ENCODE results near the gene ERC2. TPM values are rescaled to one million over a fixed set of nuclear protein-coding genes. Genes with fewer than 3 reads are reported as not detected.
A peak's percentile ranks its signal among the peaks of the same experiment; 100 is the strongest.
"Not testable (repeated sequence)": the region's sequence is repeated elsewhere in the genome, so short reads cannot be mapped to it uniquely, and the experiment has no call there.

The ERC2 gene
- 1 to 10 TPM; 5.3 to 8.8 (median 7.8) TPM for total RNA-seq

- H3K36me3 ChIP-seq, result no peaks in the 10 kb centered on the region
- TF ChIP-seq POLR2A (IDR thresholded peaks at IDR 0.05) (no peak), CTCF (IDR thresholded peaks at IDR 0.05) (peak in 2 of 6 experiments; percentile 14 to 22)
- 5 to 6% methylated on average over 37 to 49 of the region's 82 CpGs for WGBS, 2 donors
- no peaks in the 10 kb centered on the region for H3K9me3 ChIP-seq
- H3K4me3 ChIP-seq (replicated peaks in 1 of 3), result peak within 1 kb of the TSS in 2 of 3 donors; percentile 34 to 37
- no peaks in the 10 kb centered on the region for H3K27me3 ChIP-seq
- intact Hi-C loops (cut with DNase I), result no loop called here
- H3K27ac ChIP-seq, result no peak within 1 kb of the TSS
- H3K4me1 ChIP-seq, result no peaks in the 10 kb centered on the region
- DNase-seq, result peak; percentile 64 to 72
Measured at GRCh38 chr3:56468184-56469106, at the start of gene ERC2. ERC2 (minus strand) TSS chr3:56468467.

DNA sequence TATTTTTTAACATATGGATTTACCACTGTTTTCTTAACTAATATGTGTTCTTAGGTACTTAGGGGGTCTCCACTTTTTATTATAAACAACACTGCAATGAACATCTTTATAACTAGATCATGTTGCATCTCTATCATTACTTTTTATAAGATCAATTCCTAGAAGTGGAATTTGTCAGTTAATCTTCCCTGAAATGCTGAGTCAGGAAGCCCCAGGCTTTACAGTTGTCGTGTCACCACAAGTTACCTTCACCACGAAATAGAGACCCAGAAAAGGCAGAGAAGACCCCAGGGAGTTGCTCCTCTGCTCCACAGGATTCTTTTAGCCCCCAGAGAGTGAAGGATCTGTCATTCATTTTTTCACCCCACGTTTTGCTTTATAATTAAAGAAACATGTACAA, 34.5 kb upstream of the ERC2 start:
- Histone ChIP-seq H3K4me1 (no peaks in the 10 kb centered on the region), H3K36me3 (no peaks in the 10 kb centered on the region), H3K27me3 (no peaks in the 10 kb centered on the region), H3K9me3 (no peaks in the 10 kb centered on the region), H3K27ac (no peak overlapping the region), H3K4me3 (replicated peaks in 1 of 3) (no peak overlapping the region)
- WGBS, 2 donors, result 48 to 59% methylated on average over 3 of the region's 3 CpGs
- intact Hi-C loops (cut with DNase I), result no loop called here
- TF ChIP-seq POLR2A (IDR thresholded peaks at IDR 0.05) (no peak), CTCF (IDR thresholded peaks at IDR 0.05) (no peak)
- DNase-seq, result no peak

GRCh38 chr3:56496376-56496775, 28.1 kb upstream of the ERC2 start:
- H3K27ac ChIP-seq; H3K9me3 ChIP-seq; DNase-seq; H3K27me3 ChIP-seq; H3K4me1 ChIP-seq; H3K4me3 ChIP-seq (replicated peaks in 1 of 3); H3K36me3 ChIP-seq; intact Hi-C loops (cut with DNase I): not testable (repeated sequence)
- 36 to 49% methylated on average over 5 of the region's 5 CpGs for WGBS, 2 donors

GRCh38 chr3:56494679-56495322, 26.5 kb upstream of the ERC2 start:
- no peaks in the 10 kb centered on the region for H3K4me1 ChIP-seq
- H3K36me3 ChIP-seq, result no peaks in the 10 kb centered on the region
- TF ChIP-seq POLR2A (IDR thresholded peaks at IDR 0.05), result no peak
- peak; percentile 67 to 94 (median 87) for TF ChIP-seq CTCF (IDR thresholded peaks at IDR 0.05)
- 1 to 2% methylated on average over 5 of the region's 5 CpGs for WGBS, 2 donors
- no peak overlapping the region for H3K4me3 ChIP-seq (replicated peaks in 1 of 3)
- no peaks in the 10 kb centered on the region for H3K27me3 ChIP-seq
- H3K9me3 ChIP-seq, result no peaks in the 10 kb centered on the region
- intact Hi-C loops (cut with DNase I), result no loop called here
- no peak overlapping the region for H3K27ac ChIP-seq
- DNase-seq, result peak; percentile 76 to 91

- no peak overlapping the region for H3K4me3 ChIP-seq (replicated peaks in 1 of 3)
- H3K27me3 ChIP-seq, result no peaks in the 10 kb centered on the region
- H3K4me1 ChIP-seq, result no peaks in the 10 kb centered on the region
- no peak for DNase-seq
- H3K9me3 ChIP-seq, result no peaks in the 10 kb centered on the region
- 75 to 80% methylated on average over 2 of the region's 2 CpGs for WGBS, 2 donors
- no peaks in the 10 kb centered on the region for H3K36me3 ChIP-seq
- TF ChIP-seq POLR2A (IDR thresholded peaks at IDR 0.05), result no peak
- TF ChIP-seq CTCF (IDR thresholded peaks at IDR 0.05), result no peak
- intact Hi-C loops (cut with DNase I), result no loop called here
- no peak overlapping the region for H3K27ac ChIP-seq
Measured at GRCh38 chr3:56491566-56491965, 23.3 kb upstream of the ERC2 start.
